NCI-H748 treated with DMSO at 0.1 percent for 48 hours (cell line): ENCODE data around the gene TNFAIP6.

ENCODE experiments used
- DNase-seq: peaks from one replicate; lab custom pipeline; 2025; lab: John Stamatoyannopoulos, UW

The TNFAIP6 gene

DNA sequence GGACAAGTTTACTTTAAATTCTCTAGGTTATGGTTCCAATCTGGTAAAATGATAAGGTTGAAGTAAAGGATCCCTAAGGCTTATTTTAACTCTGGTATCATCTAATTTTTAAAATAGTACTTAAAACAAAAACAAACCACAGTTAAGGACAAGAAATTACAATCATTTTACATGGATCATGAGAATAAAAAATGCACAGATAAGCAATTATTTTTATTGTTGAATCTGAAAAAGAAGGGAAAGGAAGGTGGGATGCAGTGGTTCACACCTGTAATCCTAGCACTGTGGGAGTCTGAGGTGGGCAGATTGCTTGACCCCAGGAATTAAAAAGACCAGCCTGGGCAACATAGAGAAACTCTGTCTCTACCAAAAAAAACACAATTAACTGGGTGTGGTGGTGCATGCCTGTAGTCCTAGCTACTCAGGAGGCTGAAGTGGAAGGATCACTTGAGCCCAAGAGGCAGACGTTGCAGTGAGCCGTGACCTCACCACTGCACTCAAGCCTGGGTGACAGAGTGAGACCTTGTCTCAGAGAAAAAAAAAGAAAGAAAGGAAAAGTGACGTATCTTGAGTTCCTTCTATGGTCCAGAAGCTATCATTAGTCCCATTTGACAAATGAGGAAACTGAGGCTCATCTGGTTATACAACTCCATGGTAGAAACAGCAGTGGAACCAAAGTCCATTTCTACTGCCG lies 2.5 kb downstream of the TNFAIP6 start:
- no peak for DNase-seq

DNA sequence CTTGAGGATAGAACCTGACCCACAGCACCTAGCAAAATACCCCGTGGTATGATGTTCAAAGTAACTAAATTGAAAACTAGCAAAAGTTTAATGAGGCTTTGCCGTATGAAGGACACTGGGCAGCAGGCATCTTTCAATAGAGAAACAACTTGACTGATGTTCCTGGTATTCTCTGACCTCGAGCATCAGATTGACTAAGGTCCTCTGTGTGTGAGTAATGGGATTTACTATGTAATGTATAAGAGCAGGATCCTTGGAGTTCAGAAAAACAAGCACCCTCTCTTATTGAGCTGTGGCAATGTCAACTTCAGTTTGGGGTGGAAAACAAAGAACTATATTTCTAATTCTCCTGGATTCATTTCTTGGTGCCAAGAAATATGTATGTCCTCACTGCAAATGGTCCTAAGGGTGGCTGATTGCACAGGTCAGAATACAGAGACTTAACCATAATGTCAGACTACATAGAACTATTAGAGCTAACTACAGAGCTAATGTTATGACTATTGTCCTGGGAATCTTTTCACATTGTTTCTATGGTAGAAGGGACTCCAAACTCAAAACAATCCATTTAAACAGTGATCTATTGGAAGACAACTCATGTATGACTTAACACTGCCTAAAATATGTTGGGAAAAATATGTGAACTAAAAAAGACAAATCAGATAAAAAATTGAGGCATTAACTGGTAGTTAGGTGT lies 4.4 kb downstream of the TNFAIP6 start:
- no peak for DNase-seq

GRCh38 chr2:151363709-151364108 lies 6.3 kb downstream of the TNFAIP6 start:
- no peak for DNase-seq

- no peak for DNase-seq
These were observed 10.2 kb downstream of the TNFAIP6 start for GRCh38 chr2:151367571-151367970.

GRCh38 chr2:151374436-151374835 lies 17.0 kb downstream of the TNFAIP6 start:
- DNase-seq, result no peak

DNA sequence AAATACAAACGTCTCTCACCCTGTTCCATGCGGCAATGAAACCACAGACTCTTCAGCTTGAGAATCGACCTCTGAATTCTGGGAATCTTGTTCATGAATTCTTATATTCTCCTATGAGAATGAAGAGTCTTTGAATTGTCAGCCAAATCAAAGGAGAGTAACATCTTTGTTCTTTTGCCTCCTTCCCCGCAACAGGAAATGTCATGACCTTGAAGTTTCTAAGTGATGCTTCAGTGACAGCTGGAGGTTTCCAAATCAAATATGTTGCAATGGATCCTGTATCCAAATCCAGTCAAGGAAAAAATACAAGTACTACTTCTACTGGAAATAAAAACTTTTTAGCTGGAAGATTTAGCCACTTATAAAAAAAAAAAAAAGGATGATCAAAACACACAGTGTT lies 21.8 kb downstream of the TNFAIP6 start:
- no peak for DNase-seq

DNA sequence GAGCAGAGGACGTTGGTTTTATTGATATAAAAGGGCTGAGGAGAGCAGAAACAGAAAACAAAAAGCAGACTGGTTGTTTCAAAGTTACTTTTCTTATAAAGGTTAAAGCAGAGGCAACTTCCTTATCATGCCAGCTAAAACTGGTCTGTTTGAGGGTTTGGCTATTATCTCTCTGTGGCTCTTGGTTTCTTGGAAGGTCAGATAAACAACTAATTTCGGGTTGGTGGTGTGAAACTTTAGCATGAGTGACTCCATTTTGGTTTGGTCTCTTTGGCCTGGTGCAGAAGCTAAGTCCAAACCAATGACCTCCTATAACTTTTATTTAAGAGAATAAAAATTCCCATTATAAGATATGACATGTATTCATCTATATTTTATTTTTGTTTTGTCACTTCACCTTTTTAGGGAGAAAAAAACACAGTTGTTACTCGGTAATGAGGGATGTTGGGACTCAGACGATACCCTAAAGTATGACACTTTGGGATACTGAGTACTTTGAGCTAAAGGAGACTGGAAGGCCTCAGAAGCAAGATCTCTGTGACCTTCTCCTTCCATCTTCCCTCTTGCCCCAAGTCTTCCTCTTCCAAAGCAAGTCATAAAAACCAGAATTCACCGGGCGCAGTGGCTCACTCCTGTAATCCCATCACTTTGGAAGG lies 23.3 kb downstream of the TNFAIP6 start:
- no peak for DNase-seq

DNA sequence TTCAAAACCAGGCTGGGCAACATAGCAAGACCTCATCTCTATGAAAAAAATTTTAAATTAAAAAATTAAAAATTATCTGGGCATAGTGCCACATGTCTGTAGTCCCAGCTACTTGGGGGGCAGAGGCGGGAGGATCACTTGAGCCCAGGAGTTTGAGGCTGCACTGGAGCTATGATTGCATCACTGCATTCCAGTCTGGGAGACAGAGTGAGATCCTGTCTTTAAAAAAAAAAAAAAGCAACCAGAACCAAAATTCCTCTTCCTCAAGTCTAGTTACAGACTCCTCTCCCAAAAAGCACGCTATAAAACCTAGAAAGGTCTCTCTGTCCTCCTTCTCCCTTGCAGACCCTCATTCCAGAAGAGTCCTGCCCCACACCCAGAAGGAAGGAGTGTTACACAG lies 23.9 kb downstream of the TNFAIP6 start:
- no peak for DNase-seq

DNA sequence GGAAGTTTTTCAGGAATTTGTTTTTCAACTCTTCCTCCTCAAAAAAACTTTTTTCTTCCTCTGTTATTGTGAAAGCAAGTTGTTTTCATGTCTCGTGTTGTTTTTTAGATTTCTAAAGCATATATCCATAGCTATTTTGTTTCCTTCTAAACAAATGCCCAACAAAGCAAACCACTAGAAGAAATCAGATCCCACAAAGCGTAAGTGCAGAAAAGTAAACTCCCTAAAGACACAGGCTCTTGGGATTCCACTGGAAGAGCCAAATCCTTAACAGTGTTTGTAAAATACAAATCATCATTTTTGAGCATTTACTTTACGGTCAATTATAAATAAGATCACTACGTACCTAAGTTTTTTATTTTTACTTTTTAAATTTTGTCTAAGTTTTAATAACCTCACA lies 30.6 kb downstream of the TNFAIP6 start:
- no peak for DNase-seq

DNA sequence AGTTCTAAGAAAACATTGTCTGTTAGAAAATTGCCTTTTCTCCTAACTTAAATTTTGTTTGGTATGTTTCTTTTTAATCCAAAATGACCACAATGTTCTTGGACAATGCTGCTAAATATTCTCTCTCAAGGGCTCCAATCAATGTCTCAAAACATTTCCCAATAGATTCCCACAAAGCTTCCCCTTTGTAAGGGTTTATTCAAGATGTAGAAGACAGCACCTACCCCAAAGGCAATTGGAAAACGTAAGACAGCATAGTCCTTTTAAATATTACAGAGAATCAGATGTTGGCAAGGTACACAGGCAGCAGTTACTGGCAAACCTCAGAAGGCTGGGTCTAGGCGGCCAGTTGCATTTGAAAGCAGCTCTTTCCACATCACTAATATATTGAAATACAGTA lies 34.0 kb downstream of the TNFAIP6 start:
- no peak for DNase-seq

- DNase-seq, result no peak
These were observed 37.1 kb downstream of the TNFAIP6 start for GRCh38 chr2:151394509-151394908.

DNA sequence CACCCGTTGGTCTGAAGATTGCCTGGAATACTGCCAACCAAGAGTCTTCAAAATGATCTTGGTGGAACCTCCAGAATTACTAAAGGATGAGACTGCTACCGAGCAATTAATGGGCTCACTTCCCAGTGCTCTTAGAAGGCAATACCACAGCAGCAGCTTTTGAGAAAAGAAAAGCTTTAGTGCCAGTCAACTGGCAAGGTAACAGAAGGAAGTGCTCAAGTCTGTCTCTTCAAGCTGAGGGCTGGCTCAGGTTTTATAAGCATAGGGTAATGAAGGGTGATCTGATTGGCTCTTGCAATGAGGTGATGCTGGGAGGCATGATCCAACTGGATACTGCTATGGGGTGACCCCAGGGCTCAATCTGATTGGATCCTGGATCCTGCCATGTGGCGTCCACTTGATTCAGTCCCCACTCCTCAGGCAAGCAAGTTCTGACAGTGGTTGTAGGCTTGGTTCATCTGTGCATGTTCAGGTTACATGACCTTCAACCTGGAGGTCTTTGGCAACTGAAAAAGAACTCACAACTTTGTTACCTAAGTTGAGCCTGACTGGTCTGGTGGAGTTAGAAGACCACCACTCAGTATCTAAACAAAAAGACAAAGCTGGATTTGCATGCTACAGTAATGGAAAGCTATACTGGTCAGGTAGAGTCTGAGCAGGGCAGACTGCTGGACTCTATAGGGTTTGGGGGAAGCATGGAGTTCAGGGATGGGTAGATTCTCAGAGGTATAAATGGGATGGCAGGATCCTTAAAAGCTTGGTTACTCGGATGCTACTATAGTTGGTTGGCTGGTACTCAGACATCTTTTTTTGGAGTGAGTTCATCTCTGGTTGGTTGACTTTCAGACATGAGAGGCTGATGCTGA lies 38.4 kb downstream of the TNFAIP6 start:
- no peak for DNase-seq

GRCh38 chr2:151399981-151400380 lies 42.6 kb downstream of the TNFAIP6 start:
- DNase-seq, result no peak

DNA sequence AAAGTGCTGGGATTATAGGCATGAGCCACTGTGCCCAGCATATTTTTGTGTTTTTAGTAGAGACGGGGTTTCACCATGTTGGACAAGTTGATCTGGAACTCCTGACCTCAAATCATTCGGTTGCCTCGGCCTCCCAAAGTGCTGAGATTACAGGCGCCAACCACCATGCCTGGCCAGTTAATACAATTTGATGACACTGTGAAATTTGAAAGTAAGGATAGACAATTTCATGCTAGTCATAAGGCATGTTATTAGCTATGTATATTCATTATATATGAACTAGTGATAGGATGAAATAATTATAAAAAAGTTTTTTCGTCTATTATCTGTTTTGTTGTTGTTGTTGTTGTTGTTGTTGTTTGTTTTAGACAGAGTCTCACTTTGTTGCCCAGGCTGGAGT lies 43.8 kb downstream of the TNFAIP6 start:
- DNase-seq, result no peak

- DNase-seq, result no peak
These were observed 46.5 kb downstream of the TNFAIP6 start for GRCh38 chr2:151403914-151404313.

GRCh38 chr2:151405376-151405775 lies 48.0 kb downstream of the TNFAIP6 start:
- no peak for DNase-seq

DNA sequence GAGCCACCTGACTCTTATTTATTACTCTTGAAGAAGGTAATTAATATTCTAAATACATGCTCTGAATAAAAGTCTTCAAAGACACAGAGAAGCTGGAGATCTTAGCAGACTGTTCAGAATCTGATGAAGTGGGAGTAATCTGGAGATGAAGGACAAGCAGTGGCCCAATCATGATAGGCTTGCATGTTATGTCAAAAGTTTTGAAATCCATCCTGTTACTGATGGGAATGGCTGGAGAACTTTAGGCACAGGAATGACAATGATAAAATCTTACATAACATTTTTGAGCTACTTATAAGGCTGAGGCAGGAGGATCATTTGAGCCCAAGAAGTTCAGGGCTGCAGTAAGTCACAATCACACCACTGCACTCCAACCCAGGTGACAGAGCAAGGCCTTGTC lies 49.9 kb downstream of the TNFAIP6 start:
- no peak for DNase-seq

- DNase-seq, result no peak
These were observed 51.6 kb downstream of the TNFAIP6 start for GRCh38 chr2:151408788-151409600.

GRCh38 chr2:151409601-151410484 lies 52.5 kb downstream of the TNFAIP6 start, which contains the start of gene RIF1:
TSS of gene RIF1 (plus strand) at chr2:151409902. CDS start at chr2:151410424, 522 bp downstream.
- peak; percentile 89 for DNase-seq

GRCh38 chr2:151410485-151410834 lies 53.1 kb downstream of the TNFAIP6 start:
- peak; percentile 25 for DNase-seq
